IMR-90 (cell line): ENCODE data around the gene PPP1R16B. TPM values are rescaled to one million over a fixed set of nuclear protein-coding genes. Genes with fewer than 3 reads are reported as not detected.

Source experiments
- ATAC-seq: fragments of 200-7000 bp; cut with Tn5 transposase; 2 replicates; pipeline ENCODE4 v1.9.1; 2020; ENCODE audit warnings: low read depth, mild to moderate bottlenecking, moderate library complexity
- BruUV-seq: library from RNA; stranded (reverse); fragments of 400-500 nt; replicated peaks from 2 replicates; lab custom pipeline; 2021; lab: Mats Ljungman, UMichigan
- CTCF ChIA-PET: fragments of 300-600 bp; formaldehyde crosslinking; extraction: SDS; loops from one replicate; lab custom pipeline; 2021; ENCODE audit warnings: antibody characterized with exemption; lab: Yijun Ruan, JAX
- POLR2A ChIA-PET: fragments of 300-600 bp; sonication (Branson Sonifier 250); formaldehyde crosslinking; loops from one replicate; lab custom pipeline; 2022; ENCODE audit warnings: antibody characterized with exemption; ENCODE audit not compliant: unreplicated experiment; lab: Charles Lee
- DNase-seq: peaks from one replicate; pipeline ENCODE4 v3.0.0; 2013
- H2AFZ ChIP-seq: replicated peaks from 2 replicates; pipeline ENCODE3; 2013; ENCODE audit warnings: low read length, mild to moderate bottlenecking; ENCODE audit not compliant: poor library complexity
- H2AK5ac ChIP-seq: 2 replicates; pipeline ENCODE4 v1.6.1; 2013; ENCODE audit warnings: low read depth, low read length, inconsistent platforms
- H2AK9ac ChIP-seq: replicated peaks from 2 replicates; pipeline ENCODE3; 2013; ENCODE audit warnings: mild to moderate bottlenecking, low read depth, low read length, moderate library complexity; ENCODE audit not compliant: poor library complexity
- H2BK120ac ChIP-seq: 2 replicates; pipeline ENCODE4 v1.6.1; 2013; ENCODE audit warnings: low read depth, low read length, inconsistent platforms
- H2BK15ac ChIP-seq: 3 replicates; pipeline ENCODE4 v1.6.1; 2013; ENCODE audit warnings: low read depth, low read length, inconsistent platforms
- H2BK20ac ChIP-seq: 2 replicates; pipeline ENCODE4 v1.6.1; 2013; ENCODE audit warnings: low read depth, mild to moderate bottlenecking, inconsistent platforms, low read length, moderate library complexity
- H2BK5ac ChIP-seq: 2 replicates; pipeline ENCODE4 v1.6.1; 2013; ENCODE audit warnings: mild to moderate bottlenecking, low read depth, low read length, inconsistent platforms; ENCODE audit not compliant: poor library complexity, severe bottlenecking
- H3K14ac ChIP-seq: replicated peaks from 2 replicates; pipeline ENCODE4 v1.6.1; 2013; ENCODE audit warnings: low read depth, low read length, inconsistent platforms
- H3K18ac ChIP-seq: 2 replicates; pipeline ENCODE4 v1.6.1; 2013; ENCODE audit warnings: low read depth, low read length, control low read depth
- H3K23ac ChIP-seq: 2 replicates; pipeline ENCODE4 v1.6.1; 2013; ENCODE audit warnings: low read depth, low read length, inconsistent platforms
- H3K27ac ChIP-seq: 2 replicates; pipeline ENCODE4 v1.5.1; 2013; ENCODE audit warnings: mild to moderate bottlenecking, control low read depth, low read length; ENCODE audit not compliant: insufficient read depth
- H3K27me3 ChIP-seq: 2 replicates; pipeline ENCODE4 v1.6.1; 2013; ENCODE audit warnings: low read length; ENCODE audit not compliant: control insufficient read depth, insufficient read depth
- H3K36me3 ChIP-seq: 2 replicates; pipeline ENCODE4 v1.6.1; 2013; ENCODE audit warnings: low read length, mixed read lengths; ENCODE audit not compliant: control insufficient read depth, insufficient read depth
- H3K4ac ChIP-seq: 2 replicates; pipeline ENCODE4 v1.6.1; 2013; ENCODE audit warnings: low read depth, low read length, inconsistent platforms
- H3K4me1 ChIP-seq: 2 replicates; pipeline ENCODE4 v1.6.1; 2013; ENCODE audit warnings: low read length, mixed read lengths; ENCODE audit not compliant: control insufficient read depth, insufficient read depth
- H3K4me2 ChIP-seq: 2 replicates; pipeline ENCODE4 v1.6.1; 2013; ENCODE audit warnings: low read depth, mild to moderate bottlenecking, control low read depth, low read length, moderate library complexity
- H3K4me3 ChIP-seq: 2 replicates; pipeline ENCODE4 v1.5.1; 2013; ENCODE audit warnings: low read depth, mild to moderate bottlenecking, control low read depth, low read length, moderate library complexity; ENCODE audit not compliant: insufficient read depth
- H3K56ac ChIP-seq: 2 replicates; pipeline ENCODE4 v1.6.1; 2013; ENCODE audit warnings: low read length, inconsistent platforms; ENCODE audit not compliant: insufficient read depth; ENCODE audit errors: extremely low read depth
- H3K79me1 ChIP-seq, 2 experiments: 2 replicates each; pipeline ENCODE4 v1.6.1; 2013; ENCODE audit warnings: low read length in 2 of 2, inconsistent platforms in 1 of 2, low read depth in 1 of 2
- H3K9ac ChIP-seq: 2 replicates; pipeline ENCODE4 v1.6.1; 2013; ENCODE audit warnings: low read depth, low read length, control low read depth
- H3K9me1 ChIP-seq: 2 replicates; pipeline ENCODE4 v1.6.1; 2013; ENCODE audit warnings: low read length, inconsistent platforms; ENCODE audit not compliant: insufficient read depth
- H3K9me3 ChIP-seq: 2 replicates; pipeline ENCODE4 v1.6.1; 2013; ENCODE audit warnings: low read length; ENCODE audit not compliant: control insufficient read depth, insufficient read depth
- H4K20me1 ChIP-seq: 2 replicates; pipeline ENCODE4 v1.6.1; 2013; ENCODE audit warnings: low read length, inconsistent platforms; ENCODE audit not compliant: insufficient read depth
- H4K5ac ChIP-seq: 2 replicates; pipeline ENCODE4 v1.6.1; 2013; ENCODE audit warnings: mild to moderate bottlenecking, low read depth, low read length, control low read depth
- H4K8ac ChIP-seq, 2 experiments: 2 replicates each; pipeline ENCODE4 v1.6.1; 2013; ENCODE audit warnings: low read depth in 2 of 2, low read length in 2 of 2, control low read depth in 1 of 2, inconsistent platforms in 1 of 2
- H4K91ac ChIP-seq: 2 replicates; pipeline ENCODE4 v1.6.1; 2013; ENCODE audit warnings: low read depth, low read length, inconsistent platforms; ENCODE audit not compliant: insufficient read depth
- BHLHE40 ChIP-seq: fragments of 150-350 bp; IDR thresholded peaks from 2 replicates; pipeline ENCODE4 v1.6.1; 2016; ENCODE audit warnings: mild to moderate bottlenecking, low read depth, low read length
- CEBPB ChIP-seq: IDR thresholded peaks from 2 replicates; pipeline ENCODE4 v1.6.1; 2012; ENCODE audit warnings: low read depth, low read length, improper control_type of control experiment
- CHD1 ChIP-seq: IDR thresholded peaks from 2 replicates; pipeline ENCODE4 v1.6.1; 2012; ENCODE audit warnings: low read depth, low read length, improper control_type of control experiment
- CTCF ChIP-seq: conservative IDR thresholded peaks from 2 replicates; pipeline ENCODE4 v1.5.1; 2012; ENCODE audit warnings: mild to moderate bottlenecking, low read depth, low read length, improper control_type of control experiment
- ELK1 ChIP-seq: fragments of 150-350 bp; IDR thresholded peaks from 2 replicates; pipeline ENCODE4 v1.6.1; 2016; ENCODE audit warnings: low read depth, mild to moderate bottlenecking, low read length, moderate library complexity, borderline replicate concordance
- MAFK ChIP-seq: IDR thresholded peaks from 2 replicates; pipeline ENCODE4 v1.6.1; 2012; ENCODE audit warnings: low read depth, low read length, improper control_type of control experiment
- MXI1 ChIP-seq: IDR thresholded peaks from 2 replicates; pipeline ENCODE4 v1.6.1; 2012; ENCODE audit warnings: low read depth, mild to moderate bottlenecking, low read length, moderate library complexity, borderline replicate concordance
- NFE2L2 ChIP-seq: fragments of 150-350 bp; IDR thresholded peaks from 2 replicates; pipeline ENCODE4 v1.6.1; 2016; ENCODE audit warnings: low read depth, mild to moderate bottlenecking, low read length
- RFX5 ChIP-seq: IDR thresholded peaks from 2 replicates; pipeline ENCODE4 v1.8.0; 2012; ENCODE audit warnings: low read depth, mild to moderate bottlenecking, low read length, moderate library complexity
- SMC3 ChIP-seq: fragments of 150-350 bp; IDR thresholded peaks from 2 replicates; pipeline ENCODE4 v1.6.1; 2016; ENCODE audit warnings: low read depth, mild to moderate bottlenecking, antibody characterized with exemption, low read length, moderate library complexity
- WGBS, 2 experiments: methylation state at CpG; one replicate each; pipeline versions ENCODE4 v1.1.5 to v1.1.7; 2013; ENCODE audit warnings: missing lambda C conversion rate in 2 of 2; ENCODE audit not compliant: insufficient read length in 1 of 2; ENCODE audit errors: extremely low coverage in 2 of 2; 5-methylcytosine and 5-hydroxymethylcytosine counted together
- dilution Hi-C: fragments of 300-500 bp; cut with HindIII; formaldehyde crosslinking; loops from one replicate; pipeline ENCODE4 v1.14.3; 2018; ENCODE audit warnings: low sequenced_read_pairs; ENCODE audit not compliant: unreplicated experiment
- in situ Hi-C: fragments of 300-500 bp; cut with MboI; formaldehyde crosslinking; loops from 3 replicates; pipeline ENCODE4 v1.14.3; 2019; ENCODE audit warnings: low sequenced_read_pairs, inconsistent platforms, mixed read lengths
- intact Hi-C: fragments of 100-400 bp; cut with micrococcal nuclease; formaldehyde crosslinking; loops from 2 replicates; pipeline ENCODE4 v1.10.0; 2022
- polyA plus RNA-seq, 3 experiments: library from polyadenylated mRNA; depleted of rRNA; stranded (reverse); fragments of >200 nt; gene quantifications; 2 replicates each; pipeline ENCODE4 v1.2.3, GENCODE V29; 2012; ENCODE audit warnings: low replicate concordance in 1 of 3
- total RNA-seq: library from RNA; depleted of rRNA; stranded (reverse); fragments of >200 nt; gene quantifications from 2 replicates; pipeline ENCODE4 v1.2.3, GENCODE V29; 2012

The PPP1R16B gene
- total and polyA plus RNA-seq, 2 of the 4 experiments (the other 2 are of a cell fraction) = not detected

DNA sequence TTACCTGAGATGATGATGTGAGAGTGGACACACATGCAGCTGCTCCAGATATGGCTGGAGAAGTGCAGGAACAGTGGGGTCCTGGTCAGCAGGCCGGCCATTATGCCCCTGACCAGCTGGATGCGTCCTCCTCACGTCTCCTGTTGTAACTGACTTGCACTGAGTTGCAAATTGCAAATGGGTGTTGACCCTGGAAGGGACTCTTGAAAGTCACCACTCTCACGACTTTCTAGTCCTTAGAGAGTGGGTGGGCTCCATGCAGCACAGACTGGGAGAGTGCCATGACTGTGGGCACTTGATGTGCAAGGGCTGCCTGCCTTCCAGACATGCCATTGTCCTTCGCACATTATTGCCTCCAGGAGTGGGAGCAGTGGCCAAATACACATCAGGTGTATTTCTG is 131.5 kb downstream of the PPP1R16B start:
- Histone ChIP-seq H3K56ac (no peak overlapping the region), H2BK15ac (no peak overlapping the region), H2BK20ac (no peak overlapping the region), H4K20me1 (peaks cover 6% of the 10 kb centered on the region; the same call in 1 of the 2 replicates), H3K4me3 (no peak overlapping the region), H2AFZ (no peak overlapping the region), H3K4ac (no peak overlapping the region), H3K9ac (no peak overlapping the region), H3K27ac (no peak overlapping the region), H3K14ac (no peak overlapping the region), H2AK9ac (no peak overlapping the region), H3K9me1 (peaks cover 30% of the 10 kb centered on the region), H3K18ac (no peak overlapping the region), H3K4me2 (no peak overlapping the region), H3K9me3 (no peaks in the 10 kb centered on the region), H4K5ac (no peak overlapping the region), H3K4me1 (peaks cover 10% of the 10 kb centered on the region), H4K91ac (no peak overlapping the region), H3K36me3 (no peaks in the 10 kb centered on the region), H2BK5ac (no peak overlapping the region), H2BK120ac (no peak overlapping the region), H3K27me3 (no peaks in the 10 kb centered on the region), H2AK5ac (no peak overlapping the region), H3K23ac (no peak overlapping the region), H4K8ac (no peak overlapping the region; a peak in 1 of 4 replicates), H3K79me1 (peaks cover 54 to 80% of the 10 kb centered on the region in 2 experiments)
- TF ChIP-seq MAFK (no peak), ELK1 (no peak), CEBPB (no peak), MXI1 (no peak), NFE2L2 (no peak), CHD1 (no peak), RFX5 (no peak), BHLHE40 (no peak), CTCF (no peak), SMC3 (no peak)
- dilution Hi-C loops (no loop called here), in situ Hi-C loops (no loop called here), intact Hi-C loops (no loop called here)
- 80% methylated on average over 1 of the region's 5 CpGs; no CpG with 5 or more reads in 1 of the 2 experiments for WGBS, 2 experiments
- no peak for DNase-seq
- CTCF ChIA-PET = no interaction called here
- ATAC-seq = no peak
- no TSS peak for BruUV-seq
- POLR2A ChIA-PET = no interaction called here
